ENCODE measurements around the gene TRPV6.

Gene TRPV6

GRCh38 chr7:142836426-142836825 lies 49.1 kb downstream of the TRPV6 start:
- H3K4me3 ChIP-seq (replicated peaks; ENCODE audit: insufficient read depth, low read length), result no peak overlapping the region
- TF ChIP-seq GABPA (IDR thresholded peaks at IDR 0.05; ENCODE audit: low read depth) (no peak), CTCF (IDR thresholded peaks at IDR 0.05; ENCODE audit: insufficient read depth, low read length) (no peak), SPI1 (IDR thresholded peaks at IDR 0.05; ENCODE audit: borderline replicate concordance, low read depth) (no peak), POLR2AphosphoS5 (IDR thresholded peaks at IDR 0.05; ENCODE audit: low read depth) (no peak)
- TF ChIP-seq, protein P1, sequence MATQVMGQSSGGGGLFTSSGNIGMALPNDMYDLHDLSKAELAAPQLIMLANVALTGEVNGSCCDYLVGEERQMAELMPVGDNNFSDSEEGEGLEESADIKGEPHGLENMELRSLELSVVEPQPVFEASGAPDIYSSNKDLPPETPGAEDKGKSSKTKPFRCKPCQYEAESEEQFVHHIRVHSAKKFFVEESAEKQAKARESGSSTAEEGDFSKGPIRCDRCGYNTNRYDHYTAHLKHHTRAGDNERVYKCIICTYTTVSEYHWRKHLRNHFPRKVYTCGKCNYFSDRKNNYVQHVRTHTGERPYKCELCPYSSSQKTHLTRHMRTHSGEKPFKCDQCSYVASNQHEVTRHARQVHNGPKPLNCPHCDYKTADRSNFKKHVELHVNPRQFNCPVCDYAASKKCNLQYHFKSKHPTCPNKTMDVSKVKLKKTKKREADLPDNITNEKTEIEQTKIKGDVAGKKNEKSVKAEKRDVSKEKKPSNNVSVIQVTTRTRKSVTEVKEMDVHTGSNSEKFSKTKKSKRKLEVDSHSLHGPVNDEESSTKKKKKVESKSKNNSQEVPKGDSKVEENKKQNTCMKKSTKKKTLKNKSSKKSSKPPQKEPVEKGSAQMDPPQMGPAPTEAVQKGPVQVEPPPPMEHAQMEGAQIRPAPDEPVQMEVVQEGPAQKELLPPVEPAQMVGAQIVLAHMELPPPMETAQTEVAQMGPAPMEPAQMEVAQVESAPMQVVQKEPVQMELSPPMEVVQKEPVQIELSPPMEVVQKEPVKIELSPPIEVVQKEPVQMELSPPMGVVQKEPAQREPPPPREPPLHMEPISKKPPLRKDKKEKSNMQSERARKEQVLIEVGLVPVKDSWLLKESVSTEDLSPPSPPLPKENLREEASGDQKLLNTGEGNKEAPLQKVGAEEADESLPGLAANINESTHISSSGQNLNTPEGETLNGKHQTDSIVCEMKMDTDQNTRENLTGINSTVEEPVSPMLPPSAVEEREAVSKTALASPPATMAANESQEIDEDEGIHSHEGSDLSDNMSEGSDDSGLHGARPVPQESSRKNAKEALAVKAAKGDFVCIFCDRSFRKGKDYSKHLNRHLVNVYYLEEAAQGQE (IDR thresholded peaks at IDR 0.05; ENCODE audit: insufficient replicate concordance, low read depth), result no peak

DNA sequence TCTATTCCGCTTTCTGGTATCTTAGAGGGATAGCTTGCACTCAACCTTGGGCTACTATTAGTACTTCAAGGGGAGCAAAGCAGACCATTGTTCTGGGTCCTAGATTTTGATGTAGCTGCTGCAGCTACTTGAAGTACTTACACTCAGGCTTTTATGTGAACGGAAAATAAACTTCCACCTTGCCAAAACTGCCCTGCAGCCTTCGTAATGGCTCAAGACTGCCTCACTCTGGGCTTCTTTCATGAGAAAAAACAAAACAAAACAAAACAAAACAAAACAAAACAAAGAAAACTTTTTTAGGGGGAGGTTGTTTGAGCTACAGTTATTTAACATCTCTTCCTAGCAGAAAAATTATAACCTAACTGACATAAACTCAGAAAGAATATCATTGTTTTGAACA lies 50.1 kb downstream of the TRPV6 start:
- no peak for TF ChIP-seq GABPA (IDR thresholded peaks at IDR 0.05; ENCODE audit: low read depth)
- TF ChIP-seq CTCF (IDR thresholded peaks at IDR 0.05; ENCODE audit: insufficient read depth, low read length), result no peak
- no peak for TF ChIP-seq SPI1 (IDR thresholded peaks at IDR 0.05; ENCODE audit: borderline replicate concordance, low read depth)
- TF ChIP-seq POLR2AphosphoS5 (IDR thresholded peaks at IDR 0.05; ENCODE audit: low read depth), result no peak
- TF ChIP-seq, protein P1 (IDR thresholded peaks at IDR 0.05; ENCODE audit: insufficient replicate concordance, low read depth), result no peak
- no peaks in the 10 kb centered on the region for H3K27me3 ChIP-seq (ENCODE audit: insufficient read depth, poor library complexity, severe bottlenecking)
- H3K27ac ChIP-seq (replicated peaks), result no peak overlapping the region
- no peak overlapping the region for H3K4me3 ChIP-seq (replicated peaks; ENCODE audit: insufficient read depth, low read length)
- DNase-seq (ENCODE audit: low read depth in 1 of 2, low spot score in 1 of 2), result no peak

More at GRCh38 chr7:142836426-142836825, 49.1 kb downstream of the TRPV6 start:
- no peak overlapping the region for H3K27ac ChIP-seq (replicated peaks)
- H3K27me3 ChIP-seq (ENCODE audit: insufficient read depth, poor library complexity, severe bottlenecking), result no peaks in the 10 kb centered on the region
- no peak for DNase-seq (ENCODE audit: low read depth in 1 of 2, low spot score in 1 of 2)

DNA sequence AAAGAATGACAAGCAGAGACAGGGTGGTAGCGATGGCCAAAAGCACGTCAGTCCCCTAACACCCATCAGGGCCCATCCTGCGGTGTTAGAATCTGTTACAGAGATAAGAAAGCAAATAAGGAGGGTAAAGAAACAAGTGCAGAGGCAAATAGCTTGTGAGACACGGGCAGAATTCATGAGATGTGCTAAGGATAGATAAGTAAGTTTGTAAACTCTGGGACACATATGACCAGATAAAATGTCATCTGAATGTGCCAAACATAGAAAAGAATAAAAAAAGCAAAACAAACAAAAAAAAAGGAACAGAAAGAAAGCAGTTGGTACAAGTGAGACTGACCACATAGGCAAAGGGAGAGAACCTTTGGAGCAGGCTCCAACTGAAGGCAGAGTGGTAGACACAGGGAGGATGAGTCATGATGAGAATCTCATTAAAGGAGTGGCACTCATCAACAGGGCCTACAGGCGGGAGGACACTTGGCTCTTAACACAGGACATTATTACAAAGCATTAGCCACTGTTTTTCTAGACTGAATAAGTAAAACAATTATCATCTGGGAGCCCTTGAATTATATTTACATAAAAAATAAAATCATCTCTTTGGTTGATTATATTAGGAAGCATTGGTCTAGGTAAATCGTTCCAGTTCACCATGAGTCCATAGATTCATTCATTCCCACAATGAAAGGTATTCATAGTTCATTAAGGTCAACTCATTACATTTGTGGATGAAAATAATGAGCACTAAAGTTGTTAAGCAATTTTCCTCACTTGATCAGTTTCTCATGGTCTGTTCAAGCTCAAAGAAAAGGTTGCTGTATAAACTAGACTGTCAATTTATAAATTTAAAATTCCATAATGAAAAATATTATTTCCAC lies 52.1 kb downstream of the TRPV6 start:
- DNase-seq (ENCODE audit: low read depth in 1 of 2, low spot score in 1 of 2), result no peak
- no peak for TF ChIP-seq CTCF (IDR thresholded peaks at IDR 0.05; ENCODE audit: insufficient read depth, low read length)
- no peak for TF ChIP-seq GABPA (IDR thresholded peaks at IDR 0.05; ENCODE audit: low read depth)
- TF ChIP-seq, protein P1 (IDR thresholded peaks at IDR 0.05; ENCODE audit: insufficient replicate concordance, low read depth), result no peak
- no peak for TF ChIP-seq POLR2AphosphoS5 (IDR thresholded peaks at IDR 0.05; ENCODE audit: low read depth)
- TF ChIP-seq SPI1 (IDR thresholded peaks at IDR 0.05; ENCODE audit: borderline replicate concordance, low read depth), result no peak
- Histone ChIP-seq H3K27ac (replicated peaks) (no peak overlapping the region), H3K27me3 (ENCODE audit: insufficient read depth, poor library complexity, severe bottlenecking) (no peaks in the 10 kb centered on the region), H3K4me3 (replicated peaks; ENCODE audit: insufficient read depth, low read length) (no peak overlapping the region)

Data from HL-60 (cell line).